ENCODE results near the gene TGFB1. TPM values are rescaled to one million over a fixed set of nuclear protein-coding genes. Genes with fewer than 3 reads are reported as not detected.

The TGFB1 gene
- total RNA-seq, 1 donor from 2014 or later = 193 TPM

DNA sequence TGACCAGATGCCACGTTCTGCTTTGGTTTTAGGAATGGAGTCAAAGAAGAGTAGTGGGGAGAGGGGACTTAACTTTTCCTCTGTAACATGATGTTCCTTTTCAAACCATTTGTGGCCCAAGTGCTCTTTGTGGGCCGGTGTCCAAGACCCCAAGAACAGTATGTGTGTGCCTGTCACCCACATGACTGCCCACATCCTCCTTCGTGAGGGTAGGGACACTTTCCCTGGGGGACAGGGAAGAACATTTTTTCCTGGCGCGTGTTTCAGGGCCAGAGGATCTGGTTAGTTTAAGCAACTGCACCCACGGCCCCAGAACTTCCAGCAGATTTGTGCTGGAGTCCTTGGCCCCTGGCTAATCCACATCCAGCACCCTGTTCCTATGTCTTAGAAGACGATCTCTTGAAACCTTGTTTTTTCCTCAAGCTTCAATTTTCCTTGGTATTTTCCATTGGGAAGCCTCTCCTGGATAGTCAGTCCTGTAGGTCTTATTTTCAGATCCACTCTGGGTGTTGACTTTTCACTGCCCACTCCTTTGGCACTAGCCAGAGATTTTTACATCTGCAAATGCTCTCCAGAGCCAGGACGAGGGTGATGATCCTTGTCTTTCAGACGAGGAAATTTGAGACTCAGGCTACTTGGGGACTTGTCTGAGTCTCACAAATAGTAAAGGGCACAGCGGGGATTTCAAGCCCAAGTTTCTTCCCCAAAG, 54.5 kb downstream of the TGFB1 start:
- no peak for DNase-seq (ENCODE audit: low spot score)
- TF ChIP-seq, protein P1, sequence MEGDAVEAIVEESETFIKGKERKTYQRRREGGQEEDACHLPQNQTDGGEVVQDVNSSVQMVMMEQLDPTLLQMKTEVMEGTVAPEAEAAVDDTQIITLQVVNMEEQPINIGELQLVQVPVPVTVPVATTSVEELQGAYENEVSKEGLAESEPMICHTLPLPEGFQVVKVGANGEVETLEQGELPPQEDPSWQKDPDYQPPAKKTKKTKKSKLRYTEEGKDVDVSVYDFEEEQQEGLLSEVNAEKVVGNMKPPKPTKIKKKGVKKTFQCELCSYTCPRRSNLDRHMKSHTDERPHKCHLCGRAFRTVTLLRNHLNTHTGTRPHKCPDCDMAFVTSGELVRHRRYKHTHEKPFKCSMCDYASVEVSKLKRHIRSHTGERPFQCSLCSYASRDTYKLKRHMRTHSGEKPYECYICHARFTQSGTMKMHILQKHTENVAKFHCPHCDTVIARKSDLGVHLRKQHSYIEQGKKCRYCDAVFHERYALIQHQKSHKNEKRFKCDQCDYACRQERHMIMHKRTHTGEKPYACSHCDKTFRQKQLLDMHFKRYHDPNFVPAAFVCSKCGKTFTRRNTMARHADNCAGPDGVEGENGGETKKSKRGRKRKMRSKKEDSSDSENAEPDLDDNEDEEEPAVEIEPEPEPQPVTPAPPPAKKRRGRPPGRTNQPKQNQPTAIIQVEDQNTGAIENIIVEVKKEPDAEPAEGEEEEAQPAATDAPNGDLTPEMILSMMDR (IDR thresholded peaks at IDR 0.05; ENCODE audit: unreplicated experiment) = no peak
- peak overlapping the region; percentile 73 for H3K4me3 Mint-ChIP-seq (ENCODE audit: unreplicated experiment)
- H3K27me3 Mint-ChIP-seq (ENCODE audit: unreplicated experiment) = peaks cover under 1% of the 10 kb centered on the region
- peaks cover 81% of the 10 kb centered on the region for H3K36me3 Mint-ChIP-seq (ENCODE audit: low read depth, unreplicated experiment)
- H3K9me3 Mint-ChIP-seq (ENCODE audit: unreplicated experiment) = no peaks in the 10 kb centered on the region
- peaks cover 46% of the 10 kb centered on the region for H3K4me1 Mint-ChIP-seq (ENCODE audit: unreplicated experiment)
- H3K27ac Mint-ChIP-seq (ENCODE audit: unreplicated experiment) = peak overlapping the region; percentile 98

DNA sequence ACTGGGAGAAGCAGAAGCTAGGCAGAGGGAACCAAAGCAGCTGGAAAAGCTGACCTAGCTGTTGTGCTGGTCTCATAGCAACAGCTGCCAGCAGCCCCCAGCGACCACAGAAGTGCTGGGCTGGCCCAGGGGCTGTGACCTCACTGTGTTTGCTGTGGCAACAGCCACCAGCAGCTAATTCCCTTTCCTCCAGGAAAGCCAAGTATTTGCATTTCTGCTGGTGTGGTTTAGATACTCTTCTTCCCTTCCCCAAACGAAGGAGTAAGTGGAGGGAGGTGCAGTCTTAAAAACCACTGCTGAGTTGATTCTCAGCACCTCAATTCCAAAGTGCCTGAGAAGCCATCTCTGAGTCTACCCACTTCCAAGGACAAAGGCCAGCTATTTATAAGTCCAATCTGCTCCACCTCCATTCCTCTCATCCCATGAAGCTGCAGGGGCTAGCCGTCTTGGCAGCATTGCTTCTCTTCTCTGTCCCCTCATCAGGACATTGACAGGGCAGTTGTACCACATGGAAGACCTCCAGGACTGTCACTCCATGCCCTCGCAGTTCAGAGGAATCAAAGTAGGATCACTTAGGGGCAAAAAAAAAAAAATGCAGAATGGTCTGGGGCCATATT, 55.3 kb downstream of the TGFB1 start:
- peaks cover 45% of the 10 kb centered on the region for H3K4me1 Mint-ChIP-seq (ENCODE audit: unreplicated experiment)
- peak; percentile 52 for DNase-seq (ENCODE audit: low spot score)

DNA sequence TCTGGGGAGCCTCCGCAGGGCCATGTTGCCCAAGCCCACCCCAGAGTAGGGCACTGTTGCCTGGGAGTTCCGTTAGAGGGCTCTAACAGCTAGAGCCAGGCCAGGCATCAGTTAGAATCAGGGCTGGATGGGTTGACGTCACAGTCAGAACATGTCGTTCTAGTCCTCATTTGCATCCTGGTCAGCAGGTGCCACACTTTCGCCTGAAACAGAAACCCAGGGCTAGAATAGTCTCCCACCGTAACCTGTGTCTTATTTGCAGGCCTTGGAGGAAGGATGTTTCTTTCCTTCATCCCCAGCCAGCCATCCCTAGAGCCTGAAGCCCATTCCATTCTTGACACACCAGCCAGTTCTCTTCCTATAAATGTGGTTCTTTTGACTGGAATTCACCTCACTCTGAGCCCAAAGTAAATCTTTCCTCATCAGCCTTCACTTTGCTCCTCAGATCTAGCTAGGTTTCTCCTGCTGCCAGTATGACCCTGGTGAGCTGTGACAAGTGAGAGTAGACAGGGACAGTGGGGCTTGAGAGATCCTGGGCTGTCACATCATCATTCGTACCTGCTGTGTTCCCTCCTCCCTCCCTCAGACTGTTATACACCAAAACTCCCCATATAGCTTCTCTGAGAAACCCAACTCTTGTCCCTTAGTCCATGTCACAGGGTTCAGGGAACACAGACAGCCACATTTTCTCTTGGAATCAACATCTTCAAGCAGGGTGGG, 55.9 kb downstream of the TGFB1 start:
- peaks cover 42% of the 10 kb centered on the region for H3K4me1 Mint-ChIP-seq (ENCODE audit: unreplicated experiment)
- peak overlapping the region; percentile 98 for H3K27ac Mint-ChIP-seq (ENCODE audit: unreplicated experiment)
- peaks cover 83% of the 10 kb centered on the region for H3K36me3 Mint-ChIP-seq (ENCODE audit: low read depth, unreplicated experiment)
- H3K4me3 Mint-ChIP-seq (ENCODE audit: unreplicated experiment) = peak overlapping the region; percentile 9
- TF ChIP-seq, protein P1 (IDR thresholded peaks at IDR 0.05; ENCODE audit: unreplicated experiment) = no peak
- no peak for DNase-seq (ENCODE audit: low spot score)
- H3K9me3 Mint-ChIP-seq (ENCODE audit: unreplicated experiment) = no peaks in the 10 kb centered on the region
- no peaks in the 10 kb centered on the region for H3K27me3 Mint-ChIP-seq (ENCODE audit: unreplicated experiment)

More for the DNA sequence above, 55.3 kb downstream of the TGFB1 start:
- H3K9me3 Mint-ChIP-seq (ENCODE audit: unreplicated experiment) = no peaks in the 10 kb centered on the region
- H3K4me3 Mint-ChIP-seq (ENCODE audit: unreplicated experiment) = peak overlapping the region; percentile 73
- peaks cover 83% of the 10 kb centered on the region for H3K36me3 Mint-ChIP-seq (ENCODE audit: low read depth, unreplicated experiment)
- peak overlapping the region; percentile 98 for H3K27ac Mint-ChIP-seq (ENCODE audit: unreplicated experiment)
- TF ChIP-seq, protein P1 (IDR thresholded peaks at IDR 0.05; ENCODE audit: unreplicated experiment) = no peak
- no peaks in the 10 kb centered on the region for H3K27me3 Mint-ChIP-seq (ENCODE audit: unreplicated experiment)

DNA sequence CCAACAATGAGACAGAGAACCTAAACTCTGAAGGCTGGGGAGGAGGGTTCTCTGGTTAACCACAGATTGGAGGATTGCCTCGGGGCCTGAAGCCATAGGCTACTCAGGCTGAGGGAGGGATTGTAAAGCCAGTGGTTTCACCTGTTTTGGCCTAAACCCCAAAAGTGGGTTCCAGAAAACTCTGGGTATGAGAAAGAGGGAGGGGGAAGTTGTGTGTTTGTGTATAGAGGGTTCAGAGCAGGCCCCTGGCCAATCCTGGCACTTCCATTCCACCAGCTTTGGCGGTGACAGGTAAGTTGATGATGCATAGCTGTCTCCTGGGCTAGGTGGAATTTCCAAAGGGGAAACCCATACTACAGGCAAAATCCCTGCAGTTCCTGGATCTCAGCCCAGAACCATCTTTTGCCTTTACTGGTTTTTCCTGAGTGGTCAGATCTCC, 57.3 kb downstream of the TGFB1 start:
- Mint-ChIP-seq H3K4me3 (ENCODE audit: unreplicated experiment) (no peak overlapping the region), H3K4me1 (ENCODE audit: unreplicated experiment) (peaks cover 32% of the 10 kb centered on the region), H3K27me3 (ENCODE audit: unreplicated experiment) (no peaks in the 10 kb centered on the region), H3K27ac (ENCODE audit: unreplicated experiment) (peak overlapping the region; percentile 90), H3K9me3 (ENCODE audit: unreplicated experiment) (no peaks in the 10 kb centered on the region), H3K36me3 (ENCODE audit: low read depth, unreplicated experiment) (peaks cover 82% of the 10 kb centered on the region)
- DNase-seq (ENCODE audit: low spot score) = no peak
- TF ChIP-seq, protein P1 (IDR thresholded peaks at IDR 0.05; ENCODE audit: unreplicated experiment) = no peak
